Gastrocnemius medialis (tissue), 4 donors: ENCODE data around the gene DMD.

ENCODE experiments used
- POLR2A ChIP-seq, 2 donors: fragments of 450-650 bp; IDR thresholded peaks; one replicate each; pipeline ENCODE4 v1.6.1; 2017; ENCODE audit warnings: antibody characterized with exemption in 2 of 2, mild to moderate bottlenecking in 2 of 2, moderate library complexity in 2 of 2
- TF ChIP-seq, protein P1 (sequence below), 5 experiments: fragments of 450-650 bp in 3 of 5; fragments of 200-600 bp in 2 of 5; sonication (generic) in 2 of 5; IDR thresholded peaks in 4 of 5; conservative IDR thresholded peaks in 1 of 5; 1 replicate in 4 of 5; 2 replicates in 1 of 5; pipeline ENCODE4 v1.5.1; 2016 to 2019; ENCODE audit warnings: antibody characterized with exemption in 5 of 5, mild to moderate bottlenecking in 3 of 5, moderate library complexity in 3 of 5

DNA sequence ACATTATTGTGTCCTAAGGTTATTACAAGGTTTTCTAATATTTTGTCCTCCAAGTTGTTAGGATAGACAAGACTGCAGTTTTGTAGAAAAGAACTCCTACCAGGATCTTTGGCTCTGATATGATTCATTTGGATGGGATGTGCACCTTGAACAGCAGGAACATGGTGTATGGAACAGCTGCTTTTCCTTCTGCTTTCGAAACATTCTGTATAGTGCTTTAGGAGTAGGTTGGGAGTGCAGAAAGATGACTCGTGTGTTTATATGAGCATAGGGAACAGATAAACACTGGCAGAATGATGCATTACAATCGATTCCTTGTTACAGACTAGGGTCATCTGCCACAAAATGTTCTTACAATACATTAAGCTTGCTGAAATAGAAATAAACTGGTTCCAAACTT is 790.1 kb downstream of the DMD start:
- TF ChIP-seq, protein P1, sequence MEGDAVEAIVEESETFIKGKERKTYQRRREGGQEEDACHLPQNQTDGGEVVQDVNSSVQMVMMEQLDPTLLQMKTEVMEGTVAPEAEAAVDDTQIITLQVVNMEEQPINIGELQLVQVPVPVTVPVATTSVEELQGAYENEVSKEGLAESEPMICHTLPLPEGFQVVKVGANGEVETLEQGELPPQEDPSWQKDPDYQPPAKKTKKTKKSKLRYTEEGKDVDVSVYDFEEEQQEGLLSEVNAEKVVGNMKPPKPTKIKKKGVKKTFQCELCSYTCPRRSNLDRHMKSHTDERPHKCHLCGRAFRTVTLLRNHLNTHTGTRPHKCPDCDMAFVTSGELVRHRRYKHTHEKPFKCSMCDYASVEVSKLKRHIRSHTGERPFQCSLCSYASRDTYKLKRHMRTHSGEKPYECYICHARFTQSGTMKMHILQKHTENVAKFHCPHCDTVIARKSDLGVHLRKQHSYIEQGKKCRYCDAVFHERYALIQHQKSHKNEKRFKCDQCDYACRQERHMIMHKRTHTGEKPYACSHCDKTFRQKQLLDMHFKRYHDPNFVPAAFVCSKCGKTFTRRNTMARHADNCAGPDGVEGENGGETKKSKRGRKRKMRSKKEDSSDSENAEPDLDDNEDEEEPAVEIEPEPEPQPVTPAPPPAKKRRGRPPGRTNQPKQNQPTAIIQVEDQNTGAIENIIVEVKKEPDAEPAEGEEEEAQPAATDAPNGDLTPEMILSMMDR (IDR thresholded peaks at IDR 0.05 in 4 of 5, conservative IDR thresholded peaks at IDR 0.05 in 1 of 5) = no peak
- TF ChIP-seq POLR2A (IDR thresholded peaks at IDR 0.05) = no peak
